NCI-H2171 (cell line): ENCODE measurements around the gene PTPRE.
A peak's percentile ranks its signal among the peaks of the same experiment; 100 is the strongest.

Experiments used
- DNase-seq: peaks from one replicate; lab custom pipeline; 2025; lab: John Stamatoyannopoulos, UW

PTPRE gene, protein sequence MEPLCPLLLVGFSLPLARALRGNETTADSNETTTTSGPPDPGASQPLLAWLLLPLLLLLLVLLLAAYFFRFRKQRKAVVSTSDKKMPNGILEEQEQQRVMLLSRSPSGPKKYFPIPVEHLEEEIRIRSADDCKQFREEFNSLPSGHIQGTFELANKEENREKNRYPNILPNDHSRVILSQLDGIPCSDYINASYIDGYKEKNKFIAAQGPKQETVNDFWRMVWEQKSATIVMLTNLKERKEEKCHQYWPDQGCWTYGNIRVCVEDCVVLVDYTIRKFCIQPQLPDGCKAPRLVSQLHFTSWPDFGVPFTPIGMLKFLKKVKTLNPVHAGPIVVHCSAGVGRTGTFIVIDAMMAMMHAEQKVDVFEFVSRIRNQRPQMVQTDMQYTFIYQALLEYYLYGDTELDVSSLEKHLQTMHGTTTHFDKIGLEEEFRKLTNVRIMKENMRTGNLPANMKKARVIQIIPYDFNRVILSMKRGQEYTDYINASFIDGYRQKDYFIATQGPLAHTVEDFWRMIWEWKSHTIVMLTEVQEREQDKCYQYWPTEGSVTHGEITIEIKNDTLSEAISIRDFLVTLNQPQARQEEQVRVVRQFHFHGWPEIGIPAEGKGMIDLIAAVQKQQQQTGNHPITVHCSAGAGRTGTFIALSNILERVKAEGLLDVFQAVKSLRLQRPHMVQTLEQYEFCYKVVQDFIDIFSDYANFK

DNA sequence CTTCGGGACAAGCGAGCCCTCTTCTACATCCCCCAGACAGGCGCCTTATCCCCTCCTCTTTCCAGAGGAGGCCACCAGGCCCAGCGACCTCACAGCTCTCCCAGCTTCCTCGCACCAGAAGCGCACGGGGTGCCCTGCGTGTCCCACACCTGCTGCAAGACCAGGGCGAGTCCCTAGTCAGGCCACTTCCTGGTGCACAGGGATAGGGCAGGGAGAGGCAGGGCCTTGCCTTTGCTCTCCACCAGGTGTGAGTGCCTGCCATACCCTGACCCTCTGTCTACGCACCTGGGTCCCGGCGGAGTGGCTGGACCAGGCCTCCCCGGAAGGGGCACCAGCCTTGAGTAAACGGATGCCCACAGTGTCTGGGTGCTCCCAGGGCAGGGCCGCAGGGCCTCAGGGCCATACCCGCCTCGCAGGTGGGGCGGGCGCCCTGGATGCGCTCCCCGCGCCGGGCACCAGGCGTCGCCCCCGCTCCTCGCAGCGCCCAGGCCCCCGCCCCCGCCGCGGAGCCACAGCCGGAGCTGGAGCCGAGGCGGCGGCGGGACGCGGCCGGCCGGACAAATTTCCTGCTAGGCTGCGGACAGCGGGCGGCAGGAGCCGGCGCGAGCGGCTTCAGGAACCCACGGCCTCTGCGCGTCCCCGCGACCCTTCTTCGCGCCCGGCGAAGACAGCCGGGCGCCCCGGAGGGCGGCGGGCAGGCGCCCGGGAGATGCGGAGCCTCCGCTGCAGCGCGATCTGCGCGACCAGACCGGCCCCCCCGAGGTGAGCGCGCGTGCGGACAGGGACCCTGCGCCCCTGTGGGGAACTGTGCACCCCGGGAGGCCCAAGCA is at the start of gene PTPRE:
Gene PTPRE (plus strand): TSS at position 556 of the 830 bp plus-strand sequence. CDS start 133,779 bp downstream, outside the sequence.
- DNase-seq, result peak; percentile 29

- no peak for DNase-seq
These were observed 46.3 kb upstream of the PTPRE start for GRCh38 chr10:127860592-127860991.

GRCh38 chr10:127863231-127863825 is 43.6 kb upstream of the PTPRE start:
- no peak for DNase-seq

- DNase-seq, result no peak
These were observed 40.5 kb upstream of the PTPRE start for GRCh38 chr10:127866276-127867013.

GRCh38 chr10:127867805-127868204 is 39.1 kb upstream of the PTPRE start:
- DNase-seq, result no peak

- no peak for DNase-seq
These were observed 37.6 kb upstream of the PTPRE start for GRCh38 chr10:127869329-127869728.

DNA sequence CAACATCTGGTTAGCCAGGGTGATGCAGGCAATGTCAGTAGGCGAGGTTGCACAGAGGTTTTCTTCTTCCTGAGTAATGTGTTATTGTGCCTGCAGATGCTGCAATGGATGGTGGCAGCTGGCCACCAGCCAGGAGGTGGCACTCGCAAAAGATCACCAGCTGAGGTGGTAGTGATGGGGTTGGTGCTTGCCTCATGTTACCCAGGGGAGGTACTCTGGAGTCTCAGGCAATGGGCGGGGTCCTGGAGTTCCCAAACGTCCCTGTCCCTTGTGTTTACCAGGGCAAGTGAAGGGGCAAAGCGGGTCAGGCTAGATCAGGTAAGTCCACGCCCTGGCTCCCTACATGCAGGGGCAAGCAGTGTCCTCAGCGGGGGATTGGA is 35.3 kb upstream of the PTPRE start:
- no peak for DNase-seq

DNA sequence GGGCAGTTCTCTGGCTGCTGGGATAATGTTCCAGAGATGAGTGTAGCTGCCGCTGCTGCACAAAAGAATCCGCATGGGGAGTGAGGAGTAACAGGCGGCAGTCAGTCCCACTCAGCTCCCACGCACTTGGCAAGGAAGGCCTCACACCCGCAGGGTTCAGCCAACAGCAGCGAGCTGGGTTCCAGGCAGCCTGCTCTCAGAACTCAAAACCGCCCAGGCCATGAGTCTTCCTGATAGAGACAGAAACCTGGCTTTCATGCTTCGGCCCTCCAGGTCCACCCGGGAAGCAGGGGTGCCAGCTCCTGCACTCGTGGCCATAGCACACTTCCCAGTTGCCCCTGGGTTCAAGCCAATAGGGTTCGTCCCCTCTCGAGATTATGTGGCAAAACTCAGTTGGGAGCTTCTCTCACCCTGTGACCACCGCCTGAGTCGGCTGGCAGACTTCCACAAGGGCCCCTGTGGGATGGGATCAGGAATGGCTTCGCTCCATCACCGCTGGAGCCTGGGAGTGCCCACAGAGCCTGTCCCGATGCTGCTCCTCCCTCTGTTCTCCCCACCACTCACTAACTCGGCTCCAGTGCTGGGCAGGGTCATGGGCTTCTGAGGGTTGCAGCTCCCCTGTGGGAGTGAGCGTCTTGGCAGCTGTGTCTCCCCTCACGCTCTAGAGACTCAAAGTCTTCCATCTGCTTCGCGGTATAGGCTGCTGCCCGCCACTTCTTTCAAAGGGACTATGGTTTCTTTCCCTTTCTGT is 34.7 kb upstream of the PTPRE start:
- DNase-seq, result no peak

GRCh38 chr10:127872871-127873600 is 33.9 kb upstream of the PTPRE start:
- DNase-seq, result no peak

DNA sequence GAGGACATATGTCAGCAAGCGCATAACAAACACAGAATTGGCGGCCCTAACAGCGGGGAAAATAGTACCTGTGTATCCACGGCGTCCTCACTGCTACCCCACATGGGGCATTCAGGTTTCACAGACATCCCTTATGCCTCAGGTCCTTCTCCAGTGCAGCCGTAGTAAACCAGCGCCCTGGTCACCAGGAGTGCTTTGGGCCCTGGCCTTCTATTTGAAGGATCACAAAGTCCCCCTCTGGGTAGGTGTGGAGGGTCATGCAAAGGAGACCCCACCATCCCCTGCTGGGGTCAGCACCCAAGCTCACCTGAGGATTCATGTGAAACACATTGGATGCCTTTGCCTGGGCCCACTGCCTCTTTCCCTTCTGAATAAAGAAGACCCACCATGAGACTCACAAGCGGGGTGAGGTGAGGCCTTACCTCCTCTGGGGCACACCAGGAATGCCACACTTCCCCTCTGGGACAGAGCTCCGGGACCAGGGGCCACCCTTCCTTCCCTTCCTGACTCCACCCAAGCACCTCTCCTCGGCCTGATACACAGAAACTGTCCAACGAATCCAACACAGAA is 32.9 kb upstream of the PTPRE start:
- no peak for DNase-seq

DNA sequence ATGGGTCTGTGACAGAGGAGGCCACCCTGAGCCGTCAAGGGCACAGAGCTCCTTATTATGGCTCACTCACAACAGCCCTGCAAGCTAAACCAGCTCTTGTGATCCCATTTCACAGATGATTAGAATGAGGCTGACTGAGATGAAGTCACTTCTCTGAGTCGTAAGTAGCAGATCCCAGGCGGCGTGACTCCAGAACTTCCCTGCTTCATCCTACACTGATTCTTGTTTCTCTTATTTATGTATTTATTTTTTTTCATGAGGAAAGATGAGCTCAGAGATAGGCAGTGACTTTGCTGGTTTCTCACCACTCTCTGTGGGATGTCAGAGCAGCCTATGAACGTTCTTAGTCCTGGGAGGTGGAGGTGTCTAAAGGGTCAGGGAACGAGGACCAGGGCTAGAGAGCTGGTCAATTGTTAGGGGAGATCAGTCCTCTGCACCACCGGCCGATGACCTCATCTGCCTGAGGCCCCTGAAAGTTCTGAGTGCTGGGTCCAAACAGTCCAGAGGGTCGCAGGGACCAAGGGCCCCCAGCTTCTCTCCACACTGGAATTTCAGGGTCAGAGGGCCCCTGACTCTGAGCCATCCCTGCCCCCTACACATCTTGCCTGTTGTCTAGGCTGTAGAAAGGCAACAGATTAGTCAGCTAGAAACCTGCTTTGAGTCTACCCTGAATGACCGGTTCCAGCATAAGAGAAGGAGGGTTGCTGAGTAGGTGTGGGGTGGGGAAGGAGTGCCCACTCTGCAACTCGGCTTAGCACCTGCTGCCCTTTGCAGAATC is 32.0 kb upstream of the PTPRE start:
- no peak for DNase-seq

DNA sequence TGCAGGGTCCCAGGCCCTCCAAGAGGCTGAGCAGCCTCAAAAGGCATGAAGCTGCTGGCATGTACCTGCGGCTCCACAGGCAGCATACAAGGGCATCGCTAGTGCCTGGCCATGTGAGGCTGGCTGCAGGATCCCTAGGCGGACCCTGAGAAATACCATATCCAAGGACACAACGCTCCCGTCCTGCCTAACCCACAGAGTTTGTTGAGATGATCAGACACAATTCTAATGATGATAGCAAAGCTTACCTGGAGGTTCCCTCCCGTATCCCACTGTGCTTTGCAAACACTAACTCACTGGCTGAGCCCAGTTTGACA is 31.5 kb upstream of the PTPRE start:
- DNase-seq, result no peak

- DNase-seq, result no peak
These were observed 31.0 kb upstream of the PTPRE start for GRCh38 chr10:127875916-127876315.

- no peak for DNase-seq
These were observed 29.8 kb upstream of the PTPRE start for GRCh38 chr10:127877116-127877515.

- no peak for DNase-seq
These were observed 29.2 kb upstream of the PTPRE start for GRCh38 chr10:127877699-127878098.

GRCh38 chr10:127878475-127879055 is 28.3 kb upstream of the PTPRE start:
- DNase-seq, result no peak

GRCh38 chr10:127880557-127880956 is 26.3 kb upstream of the PTPRE start:
- no peak for DNase-seq

- no peak for DNase-seq
These were observed 25.6 kb upstream of the PTPRE start for GRCh38 chr10:127881262-127881661.

DNA sequence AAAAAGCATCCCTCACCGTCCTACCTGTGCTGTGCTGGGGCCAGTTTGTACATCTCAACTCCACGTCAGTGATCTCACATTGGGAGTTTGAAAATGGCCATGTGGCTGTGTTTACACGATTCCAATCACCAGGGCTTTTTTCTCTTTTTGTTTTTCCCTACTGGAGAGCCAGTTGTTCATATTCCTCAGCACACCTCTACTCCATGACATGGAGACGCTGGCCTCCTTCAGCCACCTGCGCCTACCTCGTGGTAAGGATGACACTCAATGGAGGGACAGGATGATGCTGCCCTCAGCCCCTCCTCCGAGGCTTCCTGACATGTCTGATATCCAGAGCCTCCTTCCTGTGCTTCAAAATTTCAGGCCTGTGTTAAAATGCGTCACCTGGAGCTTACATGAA is 24.5 kb upstream of the PTPRE start:
- no peak for DNase-seq
